Liver (tissue), 9 donors: ENCODE results near the gene CEP78. TPM values are rescaled to one million over a fixed set of nuclear protein-coding genes. Genes with fewer than 3 reads are reported as not detected.

ENCODE experiments used
- DNase-seq: peaks from one replicate; pipeline ENCODE4 v3.0.0-alpha.2; 2017; ENCODE audit warnings: low spot score
- H3K27ac ChIP-seq, 2 donors: one replicate each; pipeline ENCODE4 v1.7.0; 2013; ENCODE audit warnings: inconsistent platforms in 2 of 2, low read length in 2 of 2, control low read depth in 1 of 2, low read depth in 1 of 2, mild to moderate bottlenecking in 1 of 2
- H3K27me3 ChIP-seq, 4 donors: one replicate each; pipeline versions ENCODE4 v1.6.1 to v1.7.0; 2013; ENCODE audit warnings: low read length in 3 of 4, inconsistent platforms in 1 of 4, mild to moderate bottlenecking in 1 of 4, moderate library complexity in 1 of 4; ENCODE audit not compliant: control insufficient read depth in 4 of 4, insufficient read depth in 4 of 4
- H3K36me3 ChIP-seq, 4 donors: one replicate each; pipeline versions ENCODE4 v1.6.1 to v1.7.0; 2013; ENCODE audit warnings: low read length in 3 of 4, mild to moderate bottlenecking in 3 of 4, low read depth in 1 of 4, moderate library complexity in 1 of 4; ENCODE audit not compliant: control insufficient read depth in 4 of 4, insufficient read depth in 3 of 4
- H3K4me1 ChIP-seq, 4 donors: one replicate each; pipeline versions ENCODE4 v1.6.1 to v1.7.0; 2013; ENCODE audit warnings: low read length in 3 of 4, mild to moderate bottlenecking in 3 of 4, moderate library complexity in 1 of 4; ENCODE audit not compliant: control insufficient read depth in 4 of 4, insufficient read depth in 4 of 4
- H3K4me3 ChIP-seq, 3 donors: one replicate each; pipeline versions ENCODE4 v1.6.1 to v1.7.0; 2013; ENCODE audit warnings: low read length in 3 of 3, control low read depth in 1 of 3, low read depth in 1 of 3, mild to moderate bottlenecking in 1 of 3
- H3K9ac ChIP-seq, 2 donors: one replicate each; pipeline ENCODE4 v1.7.0; 2013; ENCODE audit warnings: low read length in 2 of 2, mild to moderate bottlenecking in 2 of 2, moderate library complexity in 2 of 2, control low read depth in 1 of 2, low read depth in 1 of 2
- H3K9me3 ChIP-seq, 4 donors: one replicate each; pipeline versions ENCODE4 v1.6.1 to v1.7.0; 2013; ENCODE audit warnings: low read length in 3 of 4; ENCODE audit not compliant: control insufficient read depth in 4 of 4
- ATF3 ChIP-seq: IDR thresholded peaks from 2 replicates; pipeline ENCODE4 v1.6.1; 2016; ENCODE audit warnings: antibody characterized with exemption
- CTCF ChIP-seq: fragments of 150-350 bp; IDR thresholded peaks from 2 replicates; pipeline ENCODE4 v1.5.1; 2017; ENCODE audit warnings: improper control_type of control experiment, low read depth, low read length; ENCODE audit not compliant: missing input control
- EGR1 ChIP-seq, 2 donors: IDR thresholded peaks; 2 replicates each; pipeline ENCODE4 v1.6.1; 2016 to 2018; ENCODE audit warnings: antibody characterized with exemption in 2 of 2, low read depth in 2 of 2
- FOXA1 ChIP-seq: IDR thresholded peaks from 2 replicates; pipeline ENCODE4 v1.6.1; 2016; ENCODE audit warnings: antibody characterized with exemption
- FOXA2 ChIP-seq: IDR thresholded peaks from 2 replicates; pipeline ENCODE4 v1.6.1; 2016; ENCODE audit warnings: antibody characterized with exemption
- GABPA ChIP-seq, 2 donors: IDR thresholded peaks in 1 of 2; conservative IDR thresholded peaks in 1 of 2; 2 replicates each; pipeline ENCODE4 v1.6.1; 2016; ENCODE audit warnings: antibody characterized with exemption in 2 of 2, mild to moderate bottlenecking in 1 of 2, moderate library complexity in 1 of 2
- HNF4A ChIP-seq, 2 donors: conservative IDR thresholded peaks; 2 replicates each; pipeline ENCODE4 v1.6.1; 2016; ENCODE audit warnings: antibody characterized with exemption in 2 of 2, mild to moderate bottlenecking in 2 of 2
- HNF4G ChIP-seq: IDR thresholded peaks from 2 replicates; pipeline ENCODE4 v1.6.1; 2016; ENCODE audit warnings: antibody characterized with exemption
- JUND ChIP-seq, 2 donors: IDR thresholded peaks; 2 replicates each; pipeline ENCODE4 v1.6.1; 2016; ENCODE audit warnings: antibody characterized with exemption in 2 of 2
- NR2F2 ChIP-seq: IDR thresholded peaks from 2 replicates; pipeline ENCODE4 v1.6.1; 2016; ENCODE audit warnings: antibody characterized with exemption
- RAD21 ChIP-seq, 2 donors: IDR thresholded peaks; 2 replicates each; pipeline ENCODE4 v1.6.1; 2016; ENCODE audit warnings: antibody characterized with exemption in 2 of 2, mild to moderate bottlenecking in 2 of 2
- REST ChIP-seq: IDR thresholded peaks from 2 replicates; pipeline ENCODE4 v1.6.1; 2016; ENCODE audit warnings: antibody characterized with exemption, mild to moderate bottlenecking
- RXRA ChIP-seq, 2 donors: IDR thresholded peaks; 2 replicates each; pipeline ENCODE4 v1.6.1; 2017 to 2018; ENCODE audit warnings: antibody characterized with exemption in 2 of 2, mild to moderate bottlenecking in 1 of 2
- SP1 ChIP-seq: IDR thresholded peaks from 2 replicates; pipeline ENCODE4 v1.6.1; 2018; ENCODE audit warnings: antibody characterized with exemption, mild to moderate bottlenecking
- TAF1 ChIP-seq: conservative IDR thresholded peaks from 2 replicates; pipeline ENCODE4 v1.6.1; 2016; ENCODE audit warnings: antibody characterized with exemption, mild to moderate bottlenecking
- YY1 ChIP-seq: IDR thresholded peaks from 2 replicates; pipeline ENCODE4 v1.6.1; 2016; ENCODE audit warnings: antibody characterized with exemption, mild to moderate bottlenecking
- WGBS: extraction: QIAGEN DNeasy Blood & Tissue Kit; methylation state at CpG from one replicate; pipeline ENCODE4 v1.1.7; 2013; 5-methylcytosine and 5-hydroxymethylcytosine counted together
- polyA plus RNA-seq, 2 donors: library from polyadenylated mRNA; stranded (reverse) in 1 of 2; unstranded in 1 of 2; fragments of 200-250 nt in 1 of 2; fragments of >200 nt in 1 of 2; fragmentation: Nextera tagmentation in 1 of 2; extraction: Ambion mirVana in 1 of 2; gene quantifications; one replicate each; pipeline versions ENCODE4 v1.2.1 to v1.2.3, GENCODE V29; 2013 to 2015
- total RNA-seq, 2 donors: library from RNA; depleted of rRNA; stranded (reverse); fragments of >200 nt; gene quantifications; one replicate each; pipeline ENCODE4 v1.2.3, GENCODE V29; 2014
- TF ChIP-seq, protein P1 (sequence below): IDR thresholded peaks from 2 replicates; pipeline ENCODE4 v1.6.1; 2016; ENCODE audit warnings: antibody characterized with exemption
- TF ChIP-seq, protein P2 (sequence below): IDR thresholded peaks from 2 replicates; pipeline ENCODE4 v1.6.1; 2016; ENCODE audit warnings: antibody characterized with exemption
- donor health status: healthy.
- donor health status: healthy.
- donor health status: healthy.
- donor health status: healthy.
- donor health status: healthy.

Gene CEP78
- total and polyA plus RNA-seq, 4 donors: 2.6 to 12.0 (median 6.4) TPM

DNA sequence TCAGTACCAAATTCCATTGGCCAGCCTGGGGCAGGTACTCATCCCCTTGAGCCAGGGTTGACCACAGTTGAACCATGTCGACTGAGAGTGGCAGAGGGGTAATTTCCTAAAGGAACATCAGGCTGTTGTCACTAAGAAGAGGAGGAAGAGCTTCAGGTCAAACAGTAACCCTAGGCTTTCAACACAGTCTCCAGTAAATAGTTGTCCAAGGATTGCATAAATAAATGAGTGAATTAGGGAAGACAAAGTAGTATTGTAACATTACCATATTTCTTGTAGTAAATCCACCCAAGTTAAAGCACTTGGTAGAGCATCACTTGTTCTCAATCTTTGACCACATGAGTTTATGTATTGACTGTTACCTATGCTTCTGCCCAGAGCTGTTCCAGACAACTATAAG lies 68.5 kb downstream of the CEP78 start:
- no peak for DNase-seq

More for the DNA sequence above, 68.5 kb downstream of the CEP78 start:
- TF ChIP-seq YY1: peak; percentile 18
- TF ChIP-seq GABPA (IDR thresholded peaks at IDR 0.05 in 1 of 2, conservative IDR thresholded peaks at IDR 0.05 in 1 of 2): no peak
- no peak for TF ChIP-seq FOXA1
- TF ChIP-seq JUND (IDR thresholded peaks at IDR 0.05): no peak
- TF ChIP-seq, protein P1, sequence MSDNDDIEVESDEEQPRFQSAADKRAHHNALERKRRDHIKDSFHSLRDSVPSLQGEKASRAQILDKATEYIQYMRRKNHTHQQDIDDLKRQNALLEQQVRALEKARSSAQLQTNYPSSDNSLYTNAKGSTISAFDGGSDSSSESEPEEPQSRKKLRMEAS: peak; percentile 38
- no peak for TF ChIP-seq NR2F2
- peak; percentile 43 for TF ChIP-seq FOXA2
- peak; percentile 67 to 73 for TF ChIP-seq RXRA (IDR thresholded peaks at IDR 0.05)
- TF ChIP-seq HNF4G: no peak
- TF ChIP-seq CTCF: no peak
- no peak for TF ChIP-seq RAD21 (IDR thresholded peaks at IDR 0.05)
- TF ChIP-seq SP1: peak; percentile 17
- no peak for TF ChIP-seq TAF1
- no peak for TF ChIP-seq REST
- no peak for TF ChIP-seq EGR1 (IDR thresholded peaks at IDR 0.05; ENCODE audit: low read depth in 2 of 2)
- TF ChIP-seq ATF3: no peak
- TF ChIP-seq HNF4A (conservative IDR thresholded peaks at IDR 0.05): peak; percentile 50 to 69
- TF ChIP-seq, protein P2, sequence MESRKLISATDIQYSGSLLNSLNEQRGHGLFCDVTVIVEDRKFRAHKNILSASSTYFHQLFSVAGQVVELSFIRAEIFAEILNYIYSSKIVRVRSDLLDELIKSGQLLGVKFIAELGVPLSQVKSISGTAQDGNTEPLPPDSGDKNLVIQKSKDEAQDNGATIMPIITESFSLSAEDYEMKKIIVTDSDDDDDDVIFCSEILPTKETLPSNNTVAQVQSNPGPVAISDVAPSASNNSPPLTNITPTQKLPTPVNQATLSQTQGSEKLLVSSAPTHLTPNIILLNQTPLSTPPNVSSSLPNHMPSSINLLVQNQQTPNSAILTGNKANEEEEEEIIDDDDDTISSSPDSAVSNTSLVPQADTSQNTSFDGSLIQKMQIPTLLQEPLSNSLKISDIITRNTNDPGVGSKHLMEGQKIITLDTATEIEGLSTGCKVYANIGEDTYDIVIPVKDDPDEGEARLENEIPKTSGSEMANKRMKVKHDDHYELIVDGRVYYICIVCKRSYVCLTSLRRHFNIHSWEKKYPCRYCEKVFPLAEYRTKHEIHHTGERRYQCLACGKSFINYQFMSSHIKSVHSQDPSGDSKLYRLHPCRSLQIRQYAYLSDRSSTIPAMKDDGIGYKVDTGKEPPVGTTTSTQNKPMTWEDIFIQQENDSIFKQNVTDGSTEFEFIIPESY: no peak
- WGBS: 29% methylated on average over 1 of the region's 1 CpG
- Histone ChIP-seq H3K27me3 (no peaks in the 10 kb centered on the region), H3K9me3 (no peaks in the 10 kb centered on the region), H3K4me1 (peaks cover 3 to 38% (median 21%) of the 10 kb centered on the region in 4 donors), H3K36me3 (peaks cover 4 to 28% (median 19%) of the 10 kb centered on the region in 4 donors), H3K4me3 (no peak overlapping the region), H3K9ac (no peak overlapping the region), H3K27ac (peak overlapping the region in 1 of 2 donors; percentile 54)
